Lower lobe of right lung (tissue), 2 donors: ENCODE data around the gene ASCC3. TPM values are rescaled to one million over a fixed set of nuclear protein-coding genes. Genes with fewer than 3 reads are reported as not detected.

Experiments
- ATAC-seq, 2 donors: fragments of 200-7000 bp; cut with Tn5 transposase; one replicate each; pipeline ENCODE4 v1.9.1; 2020 to 2022; ENCODE audit warnings: mild to moderate bottlenecking in 2 of 2, moderate library complexity in 2 of 2
- DNase-seq: peaks from one replicate; pipeline ENCODE4 v3.0.0-alpha.2; 2020
- H3K27ac ChIP-seq: fragments of 200-600 bp; one replicate; pipeline ENCODE4 v1.8.0; 2022
- H3K27me3 ChIP-seq: fragments of 200-600 bp; one replicate; pipeline ENCODE4 v1.8.0; 2022; ENCODE audit warnings: low read depth
- H3K36me3 ChIP-seq: fragments of 200-600 bp; one replicate; pipeline ENCODE4 v1.8.0; 2022; ENCODE audit warnings: mild to moderate bottlenecking
- H3K4me1 ChIP-seq: fragments of 200-600 bp; one replicate; pipeline ENCODE4 v1.8.0; 2022
- H3K4me3 ChIP-seq: fragments of 200-600 bp; one replicate; pipeline ENCODE4 v1.8.0; 2022; ENCODE audit warnings: mild to moderate bottlenecking
- H3K9me3 ChIP-seq: fragments of 200-600 bp; one replicate; pipeline ENCODE4 v1.8.0; 2022
- intact Hi-C: fragments of 100-400 bp; cut with DNase I; formaldehyde crosslinking; loops from one replicate; pipeline ENCODE4 v1.11.0; 2022
- total RNA-seq: library from RNA; stranded (reverse); fragmentation: NEBNext Ultra II Directional; extraction: Animal tissue kit (Norgen Biotek cat#: 25700); gene quantifications from one replicate; pipeline ENCODE4 v1.2.1, GENCODE V29; 2021
- TF ChIP-seq, protein P1 (sequence below): fragments of 200-600 bp; IDR thresholded peaks from one replicate; pipeline ENCODE4 v1.8.0; 2022; ENCODE audit warnings: antibody characterized with exemption, mild to moderate bottlenecking
- donor health status: DM: no; HTN: yes; CAD: no; lungs with severe emphysema.

ASCC3 gene
- total RNA-seq, 1 donor from 2014 or later: 34.8 TPM

DNA sequence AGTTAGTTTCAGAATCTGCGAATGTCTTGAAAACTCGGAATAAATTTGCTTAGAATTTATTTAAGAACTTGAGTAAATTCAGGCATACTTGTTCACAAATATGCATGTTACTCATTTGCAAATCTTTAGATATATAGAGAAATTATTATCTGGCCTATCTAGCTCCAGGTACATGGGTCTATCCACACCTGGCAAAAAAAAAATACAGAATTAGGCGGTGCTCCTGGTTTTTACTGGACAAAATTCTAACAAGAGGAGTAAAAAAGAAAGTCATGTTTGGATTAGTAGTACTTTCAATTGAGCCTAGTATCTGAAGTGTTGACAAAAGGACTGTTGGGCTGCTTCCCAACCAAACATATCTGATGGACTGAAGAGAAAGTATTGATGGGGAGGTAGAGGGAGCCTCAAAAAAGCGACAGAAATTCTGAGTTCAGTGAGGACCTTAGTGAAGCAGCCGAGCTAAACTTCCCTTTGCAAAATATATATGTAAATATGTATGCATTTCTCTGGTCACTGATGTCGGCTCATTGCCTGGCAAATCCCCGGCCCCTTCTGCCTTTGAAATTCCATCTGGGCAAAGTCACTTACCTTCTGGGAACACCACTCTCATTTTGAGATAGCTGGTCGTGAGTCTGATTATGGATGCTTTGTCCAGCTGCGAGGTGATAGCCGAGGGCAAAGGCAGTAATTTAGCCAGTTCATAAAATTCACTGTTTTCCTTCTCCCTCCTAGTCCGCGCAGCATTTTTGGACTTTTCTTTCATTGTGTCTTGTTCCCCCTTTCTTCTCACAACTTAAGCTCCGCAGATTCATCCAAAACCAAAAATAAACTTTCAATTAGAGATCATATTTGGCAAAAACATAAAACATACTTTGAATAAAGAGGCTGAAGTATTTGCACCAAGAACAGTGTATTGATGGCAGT is 418.2 kb downstream of the ASCC3 start:
- intact Hi-C loops: no loop called here
- Histone ChIP-seq H3K4me1 (peaks cover 18% of the 10 kb centered on the region), H3K4me3 (no peak overlapping the region), H3K36me3 (no peaks in the 10 kb centered on the region), H3K9me3 (no peaks in the 10 kb centered on the region), H3K27me3 (peaks cover 100% of the 10 kb centered on the region), H3K27ac (no peak overlapping the region)
- ATAC-seq (no peak), DNase-seq (no peak)
- TF ChIP-seq, protein P1, sequence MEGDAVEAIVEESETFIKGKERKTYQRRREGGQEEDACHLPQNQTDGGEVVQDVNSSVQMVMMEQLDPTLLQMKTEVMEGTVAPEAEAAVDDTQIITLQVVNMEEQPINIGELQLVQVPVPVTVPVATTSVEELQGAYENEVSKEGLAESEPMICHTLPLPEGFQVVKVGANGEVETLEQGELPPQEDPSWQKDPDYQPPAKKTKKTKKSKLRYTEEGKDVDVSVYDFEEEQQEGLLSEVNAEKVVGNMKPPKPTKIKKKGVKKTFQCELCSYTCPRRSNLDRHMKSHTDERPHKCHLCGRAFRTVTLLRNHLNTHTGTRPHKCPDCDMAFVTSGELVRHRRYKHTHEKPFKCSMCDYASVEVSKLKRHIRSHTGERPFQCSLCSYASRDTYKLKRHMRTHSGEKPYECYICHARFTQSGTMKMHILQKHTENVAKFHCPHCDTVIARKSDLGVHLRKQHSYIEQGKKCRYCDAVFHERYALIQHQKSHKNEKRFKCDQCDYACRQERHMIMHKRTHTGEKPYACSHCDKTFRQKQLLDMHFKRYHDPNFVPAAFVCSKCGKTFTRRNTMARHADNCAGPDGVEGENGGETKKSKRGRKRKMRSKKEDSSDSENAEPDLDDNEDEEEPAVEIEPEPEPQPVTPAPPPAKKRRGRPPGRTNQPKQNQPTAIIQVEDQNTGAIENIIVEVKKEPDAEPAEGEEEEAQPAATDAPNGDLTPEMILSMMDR: no peak

DNA sequence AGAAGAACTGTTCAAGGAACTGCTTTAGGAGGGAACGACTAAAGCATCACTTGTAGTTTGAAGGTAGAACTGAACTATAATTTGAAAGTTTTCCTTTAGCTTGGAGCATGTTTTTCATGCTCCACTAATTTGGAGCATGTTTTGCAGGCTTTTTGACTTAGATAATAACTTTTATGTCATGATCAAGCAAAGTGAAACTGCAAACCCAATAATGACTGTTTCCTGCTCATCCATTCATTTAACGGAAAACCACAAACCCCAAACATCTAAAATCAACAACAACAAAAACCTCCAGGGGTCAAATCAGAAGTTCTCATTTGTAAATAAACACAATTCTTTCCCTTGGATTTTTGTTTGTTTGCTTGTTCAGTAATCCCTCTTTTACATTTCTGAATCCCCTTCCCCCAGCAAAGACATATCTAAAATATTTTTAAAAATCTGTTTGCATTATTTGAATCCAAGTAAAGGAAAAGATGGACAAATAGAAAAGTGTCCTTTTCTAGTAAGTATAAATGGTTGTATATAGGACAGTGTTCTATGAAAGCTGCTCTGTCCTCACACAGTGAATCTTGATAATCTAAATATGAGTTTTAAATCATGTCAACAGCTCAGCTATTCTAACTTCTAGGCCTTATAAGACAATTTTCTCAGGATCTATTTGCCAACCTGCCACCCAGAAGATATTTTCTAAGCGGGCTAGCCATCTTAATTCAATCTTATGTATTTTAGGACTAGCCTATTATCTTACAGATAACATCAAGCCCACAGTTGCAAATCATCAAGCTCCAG is 419.0 kb downstream of the ASCC3 start:
- peaks cover 100% of the 10 kb centered on the region for H3K27me3 ChIP-seq
- H3K4me3 ChIP-seq: no peak overlapping the region
- TF ChIP-seq, protein P1: no peak
- no peak overlapping the region for H3K27ac ChIP-seq
- ATAC-seq: no peak
- H3K4me1 ChIP-seq: peaks cover 18% of the 10 kb centered on the region
- DNase-seq: no peak
- no peaks in the 10 kb centered on the region for H3K36me3 ChIP-seq
- intact Hi-C loops: no loop called here
- no peaks in the 10 kb centered on the region for H3K9me3 ChIP-seq

DNA sequence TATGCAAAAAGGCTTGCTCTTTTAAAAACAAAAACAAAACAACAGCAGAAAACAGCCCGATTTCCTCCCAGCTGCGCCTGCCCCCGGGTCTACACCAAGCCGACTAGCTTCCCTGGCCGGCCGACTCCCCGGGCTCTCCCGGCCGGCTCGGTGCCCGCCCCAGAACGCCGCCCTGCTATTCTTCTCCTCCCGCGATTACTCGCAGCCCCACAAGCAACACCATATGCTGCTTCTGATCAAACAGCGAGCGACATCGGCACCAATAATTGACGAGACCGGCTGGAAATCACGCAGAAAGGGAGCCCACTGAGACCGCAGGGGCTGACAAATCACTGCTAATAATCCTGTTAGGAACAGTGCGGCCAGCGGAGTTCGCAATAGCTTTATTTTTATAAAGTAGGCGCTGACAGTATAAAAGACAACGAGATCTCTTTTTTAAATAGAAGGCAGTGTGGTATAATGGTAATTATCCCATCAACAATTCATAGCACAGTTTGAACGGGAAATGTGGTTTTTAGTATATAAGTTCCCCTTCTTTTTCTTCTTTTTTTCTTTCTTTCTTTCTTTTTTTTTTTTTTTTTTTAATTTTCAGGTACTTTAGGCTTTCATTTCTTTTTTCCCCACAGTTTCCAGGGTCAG is 419.7 kb downstream of the ASCC3 start:
- intact Hi-C loops: no loop called here
- Histone ChIP-seq H3K36me3 (no peaks in the 10 kb centered on the region), H3K27ac (no peak overlapping the region), H3K27me3 (peaks cover 100% of the 10 kb centered on the region), H3K9me3 (no peaks in the 10 kb centered on the region), H3K4me1 (peaks cover 18% of the 10 kb centered on the region), H3K4me3 (no peak overlapping the region)
- TF ChIP-seq, protein P1: no peak
- DNase-seq: no peak
- ATAC-seq: no peak

DNA sequence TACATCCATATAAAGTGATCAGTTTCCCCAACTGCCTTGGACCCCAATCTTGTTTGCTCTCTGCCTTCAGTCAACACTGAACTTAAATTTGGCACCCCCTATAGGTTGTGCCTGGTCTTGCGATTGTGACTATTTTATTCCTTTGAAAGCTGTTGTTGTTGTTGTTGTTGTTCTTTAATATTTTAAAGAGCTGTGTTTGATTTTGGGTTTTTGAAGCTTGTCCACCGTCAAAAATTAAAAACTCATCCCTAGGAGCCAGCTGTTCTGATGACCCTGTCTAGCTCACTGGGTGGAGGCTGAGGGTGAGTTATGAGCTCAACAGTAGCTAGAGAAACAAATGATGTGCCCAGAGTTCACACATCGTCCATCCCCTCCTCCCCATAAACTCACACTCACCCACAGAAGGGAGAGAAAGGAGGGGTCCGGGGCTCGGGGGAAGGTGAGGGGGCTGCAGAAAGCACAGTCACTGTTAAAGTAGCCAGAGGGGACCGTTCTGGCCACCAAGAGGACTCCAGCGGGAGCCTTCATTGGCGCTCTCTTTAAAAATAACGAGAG is 420.4 kb downstream of the ASCC3 start:
- H3K36me3 ChIP-seq: no peaks in the 10 kb centered on the region
- TF ChIP-seq, protein P1: no peak
- intact Hi-C loops: no loop called here
- no peak overlapping the region for H3K27ac ChIP-seq
- peaks cover 18% of the 10 kb centered on the region for H3K4me1 ChIP-seq
- H3K4me3 ChIP-seq: no peak overlapping the region
- ATAC-seq (no peak), DNase-seq (no peak)
- H3K9me3 ChIP-seq: no peaks in the 10 kb centered on the region
- peaks cover 100% of the 10 kb centered on the region for H3K27me3 ChIP-seq

DNA sequence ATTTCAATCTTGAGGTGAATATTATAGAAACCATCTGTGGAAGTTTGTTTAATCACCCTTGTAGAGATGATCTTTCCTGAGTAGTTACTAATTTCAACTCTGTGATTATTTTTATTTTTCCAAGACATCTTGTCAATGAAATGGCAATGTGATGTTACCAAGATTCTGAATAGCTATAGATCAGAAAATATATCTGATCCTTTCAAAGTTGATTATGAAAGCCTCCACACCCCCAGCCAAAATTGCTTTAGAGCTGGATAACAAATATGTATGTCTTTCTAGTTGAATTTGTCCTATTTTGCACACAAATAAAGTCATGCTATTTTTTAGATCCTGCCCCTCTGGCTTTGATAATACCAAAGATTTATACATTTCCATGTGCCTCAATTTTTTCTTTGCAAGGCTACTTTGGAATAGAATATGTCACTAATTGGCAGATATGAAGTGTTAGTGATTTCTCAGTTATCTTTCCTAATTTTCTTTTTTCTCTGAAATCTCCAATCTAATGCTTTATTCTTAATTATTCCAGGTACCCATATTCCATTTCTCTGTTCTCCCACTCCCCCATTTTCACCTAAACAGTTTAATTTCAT is 421.4 kb downstream of the ASCC3 start:
- H3K27me3 ChIP-seq: peaks cover 100% of the 10 kb centered on the region
- TF ChIP-seq, protein P1: no peak
- intact Hi-C loops: no loop called here

More for the DNA sequence above, 421.4 kb downstream of the ASCC3 start:
- no peaks in the 10 kb centered on the region for H3K36me3 ChIP-seq
- no peak overlapping the region for H3K27ac ChIP-seq
- ATAC-seq (no peak), DNase-seq (no peak)
- H3K9me3 ChIP-seq: no peaks in the 10 kb centered on the region
- H3K4me3 ChIP-seq: no peak overlapping the region
- peaks cover 9% of the 10 kb centered on the region for H3K4me1 ChIP-seq
